ENCODE results near the gene ST6GALNAC6. TPM values are rescaled to one million over a fixed set of nuclear protein-coding genes. Genes with fewer than 3 reads are reported as not detected.

Gene ST6GALNAC6
- total RNA-seq, 4 donors from 2014 or later: 101 to 287 (median 176) TPM

DNA sequence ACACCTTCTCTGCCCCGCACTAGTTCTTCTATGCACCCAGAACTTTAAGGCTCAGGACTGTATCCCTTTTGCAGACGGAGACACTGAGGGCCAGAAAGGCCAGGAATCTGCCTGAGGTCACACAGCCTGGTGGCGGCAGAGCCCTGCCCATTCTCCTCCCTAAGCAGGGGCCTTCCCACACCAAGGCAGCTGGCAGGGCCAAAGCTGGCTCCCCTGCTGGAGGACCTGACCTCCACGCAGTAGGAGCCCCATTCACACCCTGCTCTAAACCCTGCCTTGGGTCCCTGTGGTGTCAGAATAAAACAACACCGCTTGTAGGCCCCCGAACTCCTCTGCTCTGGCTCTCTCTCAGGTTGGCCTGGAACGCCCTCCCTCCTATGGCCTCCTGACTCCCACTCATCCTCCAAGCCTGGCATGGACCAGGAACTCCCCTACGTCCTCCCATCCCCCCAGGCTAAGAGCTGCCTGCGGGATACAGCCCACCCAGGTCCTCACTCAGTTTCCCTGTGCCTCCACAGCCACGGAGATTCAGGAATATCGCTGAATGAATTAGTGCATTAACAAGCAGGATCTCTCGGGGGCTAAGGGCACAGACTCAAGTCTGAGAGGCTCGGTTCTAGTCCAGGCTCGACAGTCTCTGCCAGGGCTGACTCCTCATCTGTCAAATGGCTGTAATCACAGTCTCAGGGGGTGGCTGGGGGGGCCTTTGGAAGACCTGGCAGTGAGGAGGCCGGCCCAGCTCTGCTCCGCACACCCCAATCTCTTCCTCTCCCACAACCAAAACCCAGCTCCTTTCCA lies 2.8 kb downstream of the ST6GALNAC6 start:
- TF ChIP-seq, protein P1, sequence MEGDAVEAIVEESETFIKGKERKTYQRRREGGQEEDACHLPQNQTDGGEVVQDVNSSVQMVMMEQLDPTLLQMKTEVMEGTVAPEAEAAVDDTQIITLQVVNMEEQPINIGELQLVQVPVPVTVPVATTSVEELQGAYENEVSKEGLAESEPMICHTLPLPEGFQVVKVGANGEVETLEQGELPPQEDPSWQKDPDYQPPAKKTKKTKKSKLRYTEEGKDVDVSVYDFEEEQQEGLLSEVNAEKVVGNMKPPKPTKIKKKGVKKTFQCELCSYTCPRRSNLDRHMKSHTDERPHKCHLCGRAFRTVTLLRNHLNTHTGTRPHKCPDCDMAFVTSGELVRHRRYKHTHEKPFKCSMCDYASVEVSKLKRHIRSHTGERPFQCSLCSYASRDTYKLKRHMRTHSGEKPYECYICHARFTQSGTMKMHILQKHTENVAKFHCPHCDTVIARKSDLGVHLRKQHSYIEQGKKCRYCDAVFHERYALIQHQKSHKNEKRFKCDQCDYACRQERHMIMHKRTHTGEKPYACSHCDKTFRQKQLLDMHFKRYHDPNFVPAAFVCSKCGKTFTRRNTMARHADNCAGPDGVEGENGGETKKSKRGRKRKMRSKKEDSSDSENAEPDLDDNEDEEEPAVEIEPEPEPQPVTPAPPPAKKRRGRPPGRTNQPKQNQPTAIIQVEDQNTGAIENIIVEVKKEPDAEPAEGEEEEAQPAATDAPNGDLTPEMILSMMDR (IDR thresholded peaks at IDR 0.05; ENCODE audit: low read depth): no peak

- TF ChIP-seq, protein P1 (IDR thresholded peaks at IDR 0.05; ENCODE audit: low read depth): no peak
Measured at GRCh38 chr9:127895811-127896210, 3.6 kb downstream of the ST6GALNAC6 start.

- TF ChIP-seq, protein P1 (IDR thresholded peaks at IDR 0.05; ENCODE audit: low read depth): no peak
Measured at GRCh38 chr9:127893392-127893791, 6.0 kb downstream of the ST6GALNAC6 start.

- TF ChIP-seq, protein P1 (IDR thresholded peaks at IDR 0.05; ENCODE audit: low read depth): no peak
Measured at GRCh38 chr9:127892831-127893230, 6.6 kb downstream of the ST6GALNAC6 start.

- TF ChIP-seq, protein P1 (IDR thresholded peaks at IDR 0.05; ENCODE audit: low read depth): no peak
Measured at GRCh38 chr9:127890053-127890452, 9.3 kb downstream of the ST6GALNAC6 start.

GRCh38 chr9:127887792-127888191 lies 11.6 kb downstream of the ST6GALNAC6 start:
- TF ChIP-seq, protein P1 (IDR thresholded peaks at IDR 0.05; ENCODE audit: low read depth): no peak

- TF ChIP-seq, protein P1 (IDR thresholded peaks at IDR 0.05; ENCODE audit: low read depth): no peak
Measured at GRCh38 chr9:127886401-127886972, 12.9 kb downstream of the ST6GALNAC6 start.
